ENCODE data around the gene RAB6B. TPM values are rescaled to one million over a fixed set of nuclear protein-coding genes. Genes with fewer than 3 reads are reported as not detected.

The RAB6B gene
- total RNA-seq, 1 experiment from 2014 or later = 0.18 TPM

GRCh38 chr3:133886031-133886722 lies 9.5 kb downstream of the RAB6B start:
- Histone ChIP-seq H3K9me3 (replicated peaks) (no peaks in the 10 kb centered on the region), H3K36me3 (no peaks in the 10 kb centered on the region), H3K4me1 (replicated peaks) (no peaks in the 10 kb centered on the region), H3K4me3 (no peak overlapping the region), H3K27ac (no peak overlapping the region), H3K27me3 (replicated peaks) (no peaks in the 10 kb centered on the region)
- DNase-seq (ENCODE audit: low read depth in 1 of 2, low spot score in 2 of 2) = peak in 1 of 2 experiments; percentile 23

DNA sequence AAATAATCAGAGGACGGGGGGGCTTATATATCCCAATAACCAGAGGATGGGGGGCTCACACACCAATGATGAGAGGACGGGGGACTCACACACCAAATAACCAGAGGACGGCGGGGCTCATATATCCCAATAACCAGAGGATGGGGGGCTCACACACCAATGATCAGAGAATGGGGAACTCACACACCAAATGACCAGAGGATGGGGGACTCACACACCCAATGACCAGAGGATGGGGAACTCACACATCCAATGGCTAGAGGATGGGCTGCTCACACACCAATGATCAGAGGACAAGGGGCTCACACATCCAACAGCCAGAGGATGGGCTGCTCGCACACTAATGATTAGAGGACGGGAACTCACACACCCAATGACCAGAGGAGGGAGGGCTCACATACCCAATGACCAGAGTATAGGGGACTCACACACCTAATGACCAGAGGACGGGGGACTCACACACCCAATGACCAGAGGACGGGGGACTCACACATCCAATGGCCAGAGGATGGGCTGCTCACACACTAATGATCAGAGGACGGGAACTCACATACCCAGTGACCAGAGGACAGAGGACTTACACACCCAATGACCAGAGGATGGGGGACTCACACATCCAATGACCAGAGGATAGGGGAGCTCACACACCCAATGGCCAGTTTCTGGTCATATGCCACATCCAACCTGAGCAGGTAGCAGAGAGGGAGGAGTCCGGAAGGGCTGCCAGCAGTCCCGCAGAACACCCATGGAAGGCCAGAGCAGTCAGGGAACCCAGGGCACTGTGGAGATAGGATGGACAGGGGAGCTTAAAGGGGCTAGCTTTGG lies 10.6 kb downstream of the RAB6B start:
- Histone ChIP-seq H3K27ac (no peak overlapping the region), H3K4me3 (no peak overlapping the region), H3K9me3 (replicated peaks) (no peaks in the 10 kb centered on the region), H3K36me3 (no peaks in the 10 kb centered on the region), H3K4me1 (replicated peaks) (no peaks in the 10 kb centered on the region), H3K27me3 (replicated peaks) (no peaks in the 10 kb centered on the region)
- DNase-seq (ENCODE audit: low read depth in 1 of 2, low spot score in 2 of 2) = peak in 1 of 2 experiments; percentile 22

- H3K27me3 ChIP-seq (replicated peaks) = no peaks in the 10 kb centered on the region
- H3K36me3 ChIP-seq = no peaks in the 10 kb centered on the region
- H3K9me3 ChIP-seq (replicated peaks) = no peaks in the 10 kb centered on the region
- H3K4me1 ChIP-seq (replicated peaks) = no peaks in the 10 kb centered on the region
- H3K27ac ChIP-seq = no peak overlapping the region
- H3K4me3 ChIP-seq = no peak overlapping the region
- DNase-seq (ENCODE audit: low read depth in 1 of 2, low spot score in 2 of 2) = peak in 1 of 2 experiments; percentile 8
Measured at GRCh38 chr3:133884054-133884886, 11.4 kb downstream of the RAB6B start.

GRCh38 chr3:133883641-133884040 lies 12.0 kb downstream of the RAB6B start:
- DNase-seq (ENCODE audit: low read depth in 1 of 2, low spot score in 2 of 2) = peak in 1 of 2 experiments; percentile 25
- no peaks in the 10 kb centered on the region for H3K4me1 ChIP-seq (replicated peaks)
- H3K27me3 ChIP-seq (replicated peaks) = no peaks in the 10 kb centered on the region
- H3K4me3 ChIP-seq = no peak overlapping the region
- no peak overlapping the region for H3K27ac ChIP-seq
- no peaks in the 10 kb centered on the region for H3K9me3 ChIP-seq (replicated peaks)
- no peaks in the 10 kb centered on the region for H3K36me3 ChIP-seq

DNA sequence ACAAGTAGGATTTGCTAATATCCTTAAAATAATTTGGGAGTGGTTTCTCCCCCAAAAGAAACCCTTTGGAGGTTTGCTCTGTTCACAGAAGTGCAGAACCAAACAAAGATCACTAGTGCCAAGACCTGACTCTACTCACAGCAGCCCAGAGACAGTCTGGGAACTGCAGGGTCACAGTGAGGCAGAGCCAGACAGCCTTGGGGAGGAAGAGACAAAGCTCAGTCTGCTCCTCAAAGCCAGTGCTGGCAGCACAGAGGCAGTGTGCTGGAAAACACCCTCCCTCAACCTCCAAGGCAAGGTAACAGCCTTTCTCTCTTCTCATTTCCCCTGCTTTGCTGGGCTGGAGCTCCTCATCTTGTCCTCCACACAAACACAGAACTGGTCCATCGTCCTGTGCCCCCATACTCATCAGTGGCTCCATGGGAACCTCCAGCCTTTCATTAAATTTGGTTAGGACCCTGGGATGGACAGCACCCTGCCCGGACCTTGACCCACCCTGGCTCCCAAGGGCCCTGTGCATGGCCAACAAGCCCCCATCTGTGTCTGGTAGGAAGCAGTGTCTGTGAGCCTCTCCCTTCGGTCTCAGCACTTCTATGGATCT lies 12.6 kb downstream of the RAB6B start:
- Histone ChIP-seq H3K36me3 (no peaks in the 10 kb centered on the region), H3K4me1 (replicated peaks) (no peaks in the 10 kb centered on the region), H3K4me3 (no peak overlapping the region), H3K9me3 (replicated peaks) (no peaks in the 10 kb centered on the region), H3K27ac (no peak overlapping the region), H3K27me3 (replicated peaks) (no peaks in the 10 kb centered on the region)
- DNase-seq (ENCODE audit: low read depth in 1 of 2, low spot score in 2 of 2) = peak in 1 of 2 experiments; percentile 22

DNA sequence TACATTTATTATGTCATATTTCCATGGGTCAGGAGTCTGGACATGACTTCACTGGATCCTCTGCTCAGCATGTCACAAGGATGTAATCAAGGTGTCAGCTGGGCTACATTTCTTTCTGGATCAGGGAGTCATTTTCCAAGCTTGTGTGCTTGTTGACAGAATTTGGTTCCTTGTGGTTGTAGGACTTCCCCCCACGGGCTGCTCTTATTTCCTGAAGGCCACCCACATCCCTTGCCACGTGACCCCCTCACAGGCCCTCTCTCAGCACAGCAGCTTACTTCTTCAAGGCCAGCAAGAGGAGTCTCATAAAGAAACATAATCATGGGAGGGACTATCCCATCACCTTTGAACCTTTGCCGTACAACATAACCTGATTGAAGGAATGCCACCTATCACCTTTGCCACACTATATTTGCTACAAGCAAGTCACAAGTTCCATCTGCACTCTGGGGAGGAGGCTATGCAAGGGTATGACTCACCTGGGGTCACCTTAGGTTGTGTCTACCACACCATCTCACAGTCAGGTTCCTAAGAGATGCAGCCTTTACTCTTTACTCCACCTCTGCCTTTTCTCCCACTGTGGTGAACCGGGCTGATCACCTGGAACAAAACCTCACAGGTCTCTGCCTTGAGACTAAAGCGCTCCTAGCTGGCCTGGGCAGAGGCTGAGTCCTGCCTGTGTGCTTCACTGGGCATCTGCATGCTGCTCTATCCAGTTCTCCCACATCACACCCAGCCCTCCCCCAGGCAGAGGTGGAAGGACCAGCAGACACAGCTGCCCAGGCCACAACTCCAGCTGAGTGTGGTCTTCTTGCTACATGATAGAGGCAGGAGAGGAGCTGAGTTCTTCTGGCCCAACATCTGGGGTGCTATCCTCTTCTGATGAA lies 13.5 kb downstream of the RAB6B start:
- Histone ChIP-seq H3K27me3 (replicated peaks) (no peaks in the 10 kb centered on the region), H3K4me1 (replicated peaks) (no peaks in the 10 kb centered on the region), H3K4me3 (no peak overlapping the region), H3K27ac (no peak overlapping the region), H3K36me3 (no peaks in the 10 kb centered on the region), H3K9me3 (replicated peaks) (no peaks in the 10 kb centered on the region)
- DNase-seq (ENCODE audit: low read depth in 1 of 2, low spot score in 2 of 2) = peak in 1 of 2 experiments; percentile 16

DNA sequence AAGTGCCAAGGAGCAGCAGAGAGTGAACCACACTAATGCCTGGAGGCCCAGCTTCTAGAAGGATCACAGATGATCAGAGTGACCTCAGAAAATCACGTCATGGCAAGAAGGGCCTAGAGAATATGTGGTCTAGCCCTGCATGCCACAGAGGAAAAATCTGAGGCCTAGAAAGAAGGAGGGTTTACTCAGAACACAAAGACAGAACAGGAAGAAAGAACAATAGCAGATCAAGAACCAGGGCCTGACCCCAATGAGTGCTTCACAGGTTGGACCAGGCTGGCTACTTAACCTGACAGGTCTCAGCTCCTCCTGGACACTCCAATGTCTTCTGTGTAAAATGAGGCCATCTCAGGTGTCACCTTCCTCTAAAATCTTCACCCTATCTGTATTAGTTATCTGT lies 14.2 kb downstream of the RAB6B start:
- Histone ChIP-seq H3K9me3 (replicated peaks) (no peaks in the 10 kb centered on the region), H3K27ac (no peak overlapping the region), H3K4me1 (replicated peaks) (no peaks in the 10 kb centered on the region), H3K27me3 (replicated peaks) (no peaks in the 10 kb centered on the region), H3K4me3 (no peak overlapping the region), H3K36me3 (no peaks in the 10 kb centered on the region)
- DNase-seq (ENCODE audit: low read depth in 1 of 2, low spot score in 2 of 2) = no peak

DNA sequence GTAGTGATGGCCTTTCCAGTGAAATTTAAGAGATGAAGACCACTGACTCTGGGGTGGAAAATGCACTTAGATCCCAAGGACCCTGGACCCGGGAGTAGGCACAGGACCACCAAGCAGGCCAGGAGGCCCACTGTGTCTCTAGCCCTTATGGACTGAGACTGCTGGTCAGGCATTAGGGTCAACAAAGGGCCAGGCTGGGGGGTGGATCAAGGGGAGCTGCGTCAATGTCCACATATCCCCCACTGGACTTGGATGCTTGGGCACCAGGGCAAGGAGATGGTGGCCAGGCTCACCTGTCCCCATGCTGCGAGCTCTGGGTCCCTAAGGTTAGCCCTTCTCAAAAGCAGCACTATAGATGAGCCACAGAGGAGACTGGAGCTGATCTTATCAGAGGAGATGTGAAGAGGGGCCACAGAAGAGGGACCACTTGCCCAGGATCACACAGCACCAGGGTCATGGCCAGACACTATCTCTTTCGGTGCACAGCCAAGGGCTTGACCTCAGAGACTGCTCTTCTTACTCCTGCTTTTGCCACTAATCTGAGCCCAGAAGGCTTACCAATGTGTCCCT lies 14.7 kb downstream of the RAB6B start:
- Histone ChIP-seq H3K36me3 (no peaks in the 10 kb centered on the region), H3K9me3 (replicated peaks) (no peaks in the 10 kb centered on the region), H3K4me3 (no peak overlapping the region), H3K4me1 (replicated peaks) (no peaks in the 10 kb centered on the region), H3K27me3 (replicated peaks) (no peaks in the 10 kb centered on the region), H3K27ac (no peak overlapping the region)
- no peak for DNase-seq (ENCODE audit: low read depth in 1 of 2, low spot score in 2 of 2)

GRCh38 chr3:133880287-133880686 lies 15.4 kb downstream of the RAB6B start:
- no peaks in the 10 kb centered on the region for H3K36me3 ChIP-seq
- H3K9me3 ChIP-seq (replicated peaks) = no peaks in the 10 kb centered on the region
- no peak for DNase-seq (ENCODE audit: low read depth in 1 of 2, low spot score in 2 of 2)

GRCh38 chr3:133878518-133878917 lies 17.2 kb downstream of the RAB6B start:
- no peak overlapping the region for H3K4me3 ChIP-seq

More at GRCh38 chr3:133880287-133880686, 15.4 kb downstream of the RAB6B start:
- Histone ChIP-seq H3K27me3 (replicated peaks) (no peaks in the 10 kb centered on the region), H3K4me1 (replicated peaks) (no peaks in the 10 kb centered on the region), H3K4me3 (no peak overlapping the region), H3K27ac (no peak overlapping the region)

DNA sequence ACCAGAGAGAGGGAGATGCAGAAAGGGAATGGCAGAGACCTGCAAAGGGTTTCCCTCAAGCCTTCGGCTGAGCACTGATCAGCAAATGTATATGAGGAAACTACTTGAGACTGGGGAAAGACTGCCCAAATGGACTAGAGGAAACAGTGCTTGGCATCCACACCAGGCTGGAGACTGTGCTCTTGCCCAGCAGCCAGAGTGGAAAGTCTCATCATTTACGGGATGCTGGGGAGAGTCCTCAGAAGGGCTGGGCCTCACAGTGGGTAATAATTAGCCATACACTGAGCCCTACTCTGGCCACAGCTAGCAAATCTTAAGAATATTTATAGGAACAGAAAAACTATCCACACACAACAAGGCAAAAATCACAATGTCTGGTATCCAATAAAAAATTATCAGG lies 18.5 kb downstream of the RAB6B start:
- Histone ChIP-seq H3K4me1 (replicated peaks) (no peaks in the 10 kb centered on the region), H3K9me3 (replicated peaks) (no peaks in the 10 kb centered on the region), H3K27ac (no peak overlapping the region), H3K36me3 (no peaks in the 10 kb centered on the region), H3K27me3 (replicated peaks) (no peaks in the 10 kb centered on the region), H3K4me3 (no peak overlapping the region)
- DNase-seq (ENCODE audit: low read depth in 1 of 2, low spot score in 2 of 2) = no peak

More at GRCh38 chr3:133878518-133878917, 17.2 kb downstream of the RAB6B start:
- no peaks in the 10 kb centered on the region for H3K36me3 ChIP-seq
- DNase-seq (ENCODE audit: low read depth in 1 of 2, low spot score in 2 of 2) = no peak
- H3K27ac ChIP-seq = no peak overlapping the region
- no peaks in the 10 kb centered on the region for H3K27me3 ChIP-seq (replicated peaks)
- no peaks in the 10 kb centered on the region for H3K9me3 ChIP-seq (replicated peaks)
- no peaks in the 10 kb centered on the region for H3K4me1 ChIP-seq (replicated peaks)

DNA sequence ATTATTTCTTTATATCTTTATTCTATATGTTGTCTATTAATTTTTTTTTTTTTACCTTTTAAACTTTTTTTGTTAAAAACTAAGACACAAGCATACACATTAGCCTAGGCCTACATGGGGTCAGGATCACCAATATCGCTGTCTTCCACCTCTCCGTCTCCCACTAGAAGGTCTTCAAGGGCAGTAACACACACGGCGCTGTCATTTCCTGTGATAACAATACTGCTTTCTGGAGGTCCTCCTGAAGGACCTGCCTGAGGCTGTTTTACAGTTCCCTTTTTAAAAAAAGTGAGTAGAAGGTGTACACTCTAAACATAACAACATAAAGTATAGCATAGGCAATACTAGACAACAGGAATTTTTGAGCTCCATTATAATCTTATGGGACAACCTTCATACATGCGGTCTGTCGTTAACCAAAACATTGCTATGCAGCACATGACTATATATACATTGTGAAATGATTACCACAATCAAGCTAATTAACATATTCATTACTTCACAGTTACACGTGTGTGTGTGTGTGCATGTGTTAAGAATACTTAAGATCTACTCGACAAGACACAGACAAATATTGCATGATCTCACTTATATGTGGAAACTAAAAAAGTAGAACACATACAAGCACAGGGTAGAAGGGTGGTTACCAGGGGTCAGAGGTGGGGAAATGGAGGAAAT lies 20.8 kb downstream of the RAB6B start:
- Histone ChIP-seq H3K27ac (no peak overlapping the region), H3K4me3 (no peak overlapping the region), H3K27me3 (replicated peaks) (no peaks in the 10 kb centered on the region), H3K9me3 (replicated peaks) (no peaks in the 10 kb centered on the region), H3K4me1 (replicated peaks) (no peaks in the 10 kb centered on the region), H3K36me3 (no peaks in the 10 kb centered on the region)
- DNase-seq (ENCODE audit: low read depth in 1 of 2, low spot score in 2 of 2) = no peak
